ENCODE results near the gene ARRDC4. TPM values are rescaled to one million over a fixed set of nuclear protein-coding genes. Genes with fewer than 3 reads are reported as not detected.
A peak's percentile ranks its signal among the peaks of the same experiment; 100 is the strongest.

The ARRDC4 gene
- total RNA-seq: 10 to 100 TPM; 13.1 to 32.6 (median 27.8) TPM
- polyA plus RNA-seq: 10 to 100 TPM; 13.6 to 30.0 (median 13.8) TPM
- long read RNA-seq, donor 1, full-length matches to known transcripts: 26 of 30 reads
- long read RNA-seq, donor 1, partial matches to known transcripts: 1 of 30 reads
- long read RNA-seq, donor 1, other reads (novel, unspliced or antisense): 3 of 30 reads
- long read RNA-seq, donor 2, full-length matches to known transcripts: 50 of 61 reads
- long read RNA-seq, donor 2, partial matches to known transcripts: 7 of 61 reads
- long read RNA-seq, donor 2, other reads (novel, unspliced or antisense): 4 of 61 reads

DNA sequence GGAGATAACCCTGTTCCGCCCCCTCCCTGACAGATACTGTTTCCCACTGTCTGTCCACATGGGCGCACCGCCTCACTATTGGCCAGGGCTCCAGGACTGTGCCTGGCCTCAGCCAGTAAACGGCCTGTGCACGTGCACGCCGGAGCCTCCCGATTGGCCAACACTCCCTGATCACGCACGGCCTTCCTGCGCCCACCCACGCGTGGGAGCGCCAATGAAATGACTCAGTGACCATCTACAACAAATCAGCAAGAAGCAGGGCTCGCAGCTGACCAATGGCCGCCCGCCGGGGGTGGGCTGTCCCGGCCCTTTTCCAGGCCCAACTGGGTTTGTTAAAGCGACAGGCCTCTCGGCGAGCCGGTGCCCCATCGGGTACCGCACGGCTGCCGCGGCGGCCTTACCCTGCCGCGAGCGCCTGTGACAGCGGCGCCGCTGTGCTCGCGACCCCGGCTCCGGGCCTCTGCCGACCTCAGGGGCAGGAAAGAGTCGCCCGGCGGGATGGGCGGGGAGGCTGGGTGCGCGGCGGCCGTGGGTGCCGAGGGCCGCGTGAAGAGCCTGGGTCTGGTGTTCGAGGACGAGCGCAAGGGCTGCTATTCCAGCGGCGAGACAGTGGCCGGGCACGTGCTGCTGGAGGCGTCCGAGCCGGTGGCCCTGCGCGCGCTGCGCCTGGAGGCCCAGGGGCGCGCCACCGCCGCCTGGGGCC, at the start of gene ARRDC4:
Gene ARRDC4 (plus strand): TSS at position 340 of the 703 bp plus-strand sequence. CDS start 159 bp downstream, at position 499.
- H3K4me1 ChIP-seq: peaks cover 11% of the 10 kb centered on the region
- ATAC-seq (peak; percentile 95 to 98 (median 96)), DNase-seq (peak; percentile 100)
- H3K27ac ChIP-seq: peak within 1 kb of the TSS; percentile 95
- no peak for TF ChIP-seq CTCF (IDR thresholded peaks at IDR 0.05)
- 0 to 1% (median 0%) methylated on average over 45 to 69 of the region's 69 CpGs for WGBS, 3 donors
- intact Hi-C loops (cut with DNase I): no loop called here
- H3K4me3 ChIP-seq: peak within 1 kb of the TSS; percentile 94
- H3K27me3 ChIP-seq (ENCODE audit: insufficient read depth in 3 of 3, low read length in 2 of 3): no peaks in the 10 kb centered on the region
- H3K36me3 ChIP-seq (ENCODE audit: insufficient read depth in 1 of 2, low read depth in 1 of 2): peaks cover 0 to 2% of the 10 kb centered on the region in 2 donors
- no peaks in the 10 kb centered on the region for H3K9me3 ChIP-seq

- WGBS, 3 donors: 48 to 53% (median 51%) methylated on average over 6 of the region's 6 CpGs
- Histone ChIP-seq H3K36me3 (ENCODE audit: insufficient read depth in 1 of 2, low read depth in 1 of 2) (no peaks in the 10 kb centered on the region), H3K27me3 (ENCODE audit: insufficient read depth in 3 of 3, low read length in 2 of 3) (peaks cover 0 to 4% (median 0%) of the 10 kb centered on the region in 3 donors), H3K4me3 (no peak overlapping the region), H3K9me3 (no peaks in the 10 kb centered on the region), H3K4me1 (no peaks in the 10 kb centered on the region), H3K27ac (no peak overlapping the region)
- no peak for TF ChIP-seq CTCF (IDR thresholded peaks at IDR 0.05)
- intact Hi-C loops (cut with DNase I): no loop called here
- no peak for ATAC-seq
- DNase-seq: no peak
Observed at GRCh38 chr15:97914711-97915110, 45.8 kb upstream of the ARRDC4 start.

DNA sequence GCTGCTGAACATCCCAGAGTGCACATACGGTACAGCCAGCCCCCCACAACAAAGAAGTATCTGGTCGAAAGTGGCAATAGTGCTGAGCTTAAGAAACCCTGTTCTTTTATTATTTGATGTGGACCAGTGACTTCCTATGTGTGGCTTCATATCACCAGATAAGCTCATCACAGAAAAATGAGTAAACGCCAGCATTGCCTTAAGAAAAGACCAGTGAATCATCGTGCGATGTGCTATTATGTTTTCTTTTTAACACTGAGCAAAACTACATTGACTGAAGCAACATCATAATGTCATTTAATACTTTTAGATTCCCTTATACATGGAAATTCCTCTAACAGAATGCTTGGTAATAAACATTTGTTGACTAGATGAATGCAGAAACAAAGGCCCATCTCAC, 45.2 kb upstream of the ARRDC4 start:
- no peak for DNase-seq
- Histone ChIP-seq H3K4me1 (no peaks in the 10 kb centered on the region), H3K36me3 (ENCODE audit: insufficient read depth in 1 of 2, low read depth in 1 of 2) (no peaks in the 10 kb centered on the region), H3K4me3 (no peak overlapping the region), H3K27me3 (ENCODE audit: insufficient read depth in 3 of 3, low read length in 2 of 3) (peaks cover 0 to 4% (median 0%) of the 10 kb centered on the region in 3 donors), H3K9me3 (no peaks in the 10 kb centered on the region), H3K27ac (no peak overlapping the region)
- WGBS, 3 donors: 81 to 84% (median 84%) methylated on average over 5 of the region's 5 CpGs
- ATAC-seq: no peak
- intact Hi-C loops (cut with DNase I): no loop called here
- no peak for TF ChIP-seq CTCF (IDR thresholded peaks at IDR 0.05)

GRCh38 chr15:97921296-97921865, 39.1 kb upstream of the ARRDC4 start:
- no peak overlapping the region for H3K4me3 ChIP-seq
- H3K4me1 ChIP-seq: no peaks in the 10 kb centered on the region
- peaks cover 18% of the 10 kb centered on the region for H3K9me3 ChIP-seq
- intact Hi-C loops (cut with DNase I): no loop called here
- TF ChIP-seq CTCF (IDR thresholded peaks at IDR 0.05): no peak
- no peak for ATAC-seq
- WGBS, 3 donors: 76 to 83% (median 78%) methylated on average over 4 of the region's 4 CpGs
- H3K27me3 ChIP-seq (ENCODE audit: insufficient read depth in 3 of 3, low read length in 2 of 3): no peaks in the 10 kb centered on the region
- no peak overlapping the region for H3K27ac ChIP-seq
- no peak for DNase-seq
- no peaks in the 10 kb centered on the region for H3K36me3 ChIP-seq (ENCODE audit: insufficient read depth in 1 of 2, low read depth in 1 of 2)
